T47D (cell line): ENCODE measurements around the gene NR3C2.
"Not testable (repeated sequence)": the region's sequence is repeated elsewhere in the genome, so short reads cannot be mapped to it uniquely, and the experiment has no call there.

ENCODE experiments used
- DNase-seq, 2 experiments: peaks; one replicate each; pipeline versions ENCODE4 v3.0.0 to v3.0.0-alpha.2; 2011 to 2012; ENCODE audit warnings: low read depth in 1 of 2, low spot score in 1 of 2
- JUND ChIP-seq: IDR thresholded peaks from 2 replicates; pipeline ENCODE4 v1.6.1; 2012; ENCODE audit warnings: low read depth
- in situ Hi-C: cut with HindIII; loops from 2 replicates; pipeline ENCODE4 v1.10.0; 2016; ENCODE audit warnings: low sequenced_read_pairs, low pct_unique_long_range_greater_than_20kb

The NR3C2 gene

GRCh38 chr4:148166132-148166591, 276.1 kb downstream of the NR3C2 start:
- DNase-seq: no peak
- TF ChIP-seq JUND: no peak
- in situ Hi-C loops: no loop called here

- TF ChIP-seq JUND: no peak
- no peak for DNase-seq
Measured at GRCh38 chr4:148164557-148164956, 277.7 kb downstream of the NR3C2 start.

GRCh38 chr4:148162991-148163390, 279.2 kb downstream of the NR3C2 start:
- no peak for TF ChIP-seq JUND
- in situ Hi-C loops: no loop called here

More at GRCh38 chr4:148164557-148164956, 277.7 kb downstream of the NR3C2 start:
- in situ Hi-C loops: no loop called here

GRCh38 chr4:148162519-148162918, 279.7 kb downstream of the NR3C2 start:
- in situ Hi-C loops: no loop called here
- no peak for TF ChIP-seq JUND

More at GRCh38 chr4:148162991-148163390, 279.2 kb downstream of the NR3C2 start:
- DNase-seq: no peak

GRCh38 chr4:148161601-148162000, 280.6 kb downstream of the NR3C2 start:
- no peak for DNase-seq
- in situ Hi-C loops: no loop called here
- TF ChIP-seq JUND: no peak

More at GRCh38 chr4:148162519-148162918, 279.7 kb downstream of the NR3C2 start:
- no peak for DNase-seq

GRCh38 chr4:148159793-148160192, 282.4 kb downstream of the NR3C2 start:
- in situ Hi-C loops: no loop called here
- no peak for TF ChIP-seq JUND
- DNase-seq: no peak

GRCh38 chr4:148154769-148155168, 287.4 kb downstream of the NR3C2 start:
- in situ Hi-C loops: no loop called here
- no peak for TF ChIP-seq JUND
- DNase-seq: no peak

- DNase-seq: no peak
- in situ Hi-C loops: no loop called here
- TF ChIP-seq JUND: no peak
Measured at GRCh38 chr4:148152868-148153625, 289.2 kb downstream of the NR3C2 start.

- DNase-seq: no peak
- TF ChIP-seq JUND: no peak
- in situ Hi-C loops: no loop called here
Measured at GRCh38 chr4:148151806-148152205, 290.4 kb downstream of the NR3C2 start.

- in situ Hi-C loops: no loop called here
- no peak for TF ChIP-seq JUND
- DNase-seq: no peak
Measured at GRCh38 chr4:148145475-148145874, 296.7 kb downstream of the NR3C2 start.

GRCh38 chr4:148143174-148143573, 299.0 kb downstream of the NR3C2 start:
- DNase-seq: no peak
- TF ChIP-seq JUND: no peak
- in situ Hi-C loops: no loop called here

GRCh38 chr4:148141501-148141900, 300.7 kb downstream of the NR3C2 start:
- in situ Hi-C loops: no loop called here
- no peak for DNase-seq

GRCh38 chr4:148126825-148127224, 315.4 kb downstream of the NR3C2 start:
- in situ Hi-C loops: no loop called here
- DNase-seq: no peak
- no peak for TF ChIP-seq JUND

More at GRCh38 chr4:148141501-148141900, 300.7 kb downstream of the NR3C2 start:
- TF ChIP-seq JUND: no peak

GRCh38 chr4:148124512-148124911, 317.7 kb downstream of the NR3C2 start:
- in situ Hi-C loops: no loop called here
- no peak for TF ChIP-seq JUND
- no peak for DNase-seq

- in situ Hi-C loops: not testable (repeated sequence)
- peak in 1 of 2 experiments; percentile 3 for DNase-seq
Measured at GRCh38 chr4:148123161-148123560, 319.1 kb downstream of the NR3C2 start.
